SK-N-MC (cell line): Measurements from ENCODE around the gene WDFY4.

ENCODE experiments used
- EZH2 ChIP-seq: fragments of 200-600 bp; sonication (generic); IDR thresholded peaks from one replicate; pipeline ENCODE4 v1.6.1; 2017; ENCODE audit warnings: antibody characterized with exemption
- POLR2AphosphoS5 ChIP-seq: IDR thresholded peaks from 2 replicates; pipeline ENCODE4 v1.6.1; 2012; ENCODE audit warnings: mild to moderate bottlenecking, low read depth, low read length, borderline replicate concordance

DNA sequence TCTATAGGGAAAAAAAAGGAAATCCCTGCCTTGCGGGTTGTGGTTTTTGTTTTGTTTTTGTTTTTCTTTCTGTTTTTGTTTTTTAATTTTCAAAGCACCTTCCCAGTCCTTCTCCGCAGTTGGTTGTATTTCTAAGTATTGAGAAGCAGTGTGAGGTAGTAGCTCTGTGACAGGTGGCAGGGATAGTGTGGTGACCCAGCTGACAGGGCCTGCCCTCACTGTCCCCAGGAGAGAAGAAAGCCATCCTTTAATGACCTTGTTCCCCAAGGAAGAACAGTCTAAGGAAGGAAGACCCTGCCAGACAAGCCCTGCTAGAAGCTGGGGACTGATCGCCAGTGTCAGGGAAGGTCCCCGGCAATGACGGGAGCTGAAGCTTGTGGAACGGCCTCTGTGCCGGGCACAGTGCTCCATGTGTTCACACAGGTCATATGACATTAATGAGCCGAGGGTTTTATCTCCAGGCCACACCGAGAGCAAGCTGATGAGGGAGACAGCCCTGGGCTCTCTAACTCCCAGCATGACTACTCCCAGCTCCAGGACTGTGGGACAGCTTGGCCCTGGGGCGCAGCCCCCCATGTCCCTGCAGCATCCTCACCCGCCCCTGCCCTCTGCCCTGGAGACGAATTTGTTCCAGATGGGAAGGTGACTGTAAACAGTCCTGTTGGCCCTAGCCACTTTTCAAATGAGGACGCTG is 324.0 kb downstream of the WDFY4 start:
- TF ChIP-seq POLR2AphosphoS5 (no peak), EZH2 (no peak)
